ENCODE measurements around the gene ISG20. TPM values are rescaled to one million over a fixed set of nuclear protein-coding genes. Genes with fewer than 3 reads are reported as not detected.
A peak's percentile ranks its signal among the peaks of the same experiment; 100 is the strongest.

ISG20 gene
- total RNA-seq, 1 donor from 2014 or later: 2.5 TPM

DNA sequence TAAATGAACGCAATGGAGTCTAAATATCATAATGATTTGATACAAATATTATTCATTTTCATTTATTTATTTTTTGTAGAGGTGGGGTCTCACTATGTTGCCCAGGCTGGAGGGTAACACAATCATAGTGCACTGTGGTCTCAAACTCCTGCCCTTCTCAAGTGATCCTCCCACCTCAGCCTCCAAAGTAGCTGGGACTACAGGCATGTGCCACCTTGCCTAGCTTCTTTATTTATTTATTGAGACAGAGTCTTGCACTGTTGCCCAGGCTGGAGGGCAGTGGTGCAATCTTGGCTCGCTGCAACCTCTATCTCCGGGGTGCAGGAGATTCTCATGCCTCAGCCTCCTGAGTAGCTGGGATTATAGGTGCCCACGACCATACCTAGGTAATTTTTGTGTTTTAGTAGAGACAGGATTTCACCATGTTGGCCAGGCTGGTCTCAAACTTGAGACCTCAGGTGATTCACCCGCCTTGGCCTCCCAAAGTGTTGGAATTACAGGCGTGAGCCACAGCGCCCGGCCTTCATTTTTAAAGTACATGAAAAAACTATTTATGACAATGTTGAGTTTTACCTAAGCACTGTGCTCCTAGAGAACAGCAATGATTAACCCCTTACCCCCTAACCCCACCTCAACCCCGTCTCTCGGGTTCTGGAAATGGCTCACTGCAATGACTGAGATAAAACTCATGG lies 21.6 kb upstream of the ISG20 start:
- DNase-seq (no peak), ATAC-seq (ENCODE audit: poor library complexity) (no peak)
- intact Hi-C loops (cut with DNase I): no loop called here

DNA sequence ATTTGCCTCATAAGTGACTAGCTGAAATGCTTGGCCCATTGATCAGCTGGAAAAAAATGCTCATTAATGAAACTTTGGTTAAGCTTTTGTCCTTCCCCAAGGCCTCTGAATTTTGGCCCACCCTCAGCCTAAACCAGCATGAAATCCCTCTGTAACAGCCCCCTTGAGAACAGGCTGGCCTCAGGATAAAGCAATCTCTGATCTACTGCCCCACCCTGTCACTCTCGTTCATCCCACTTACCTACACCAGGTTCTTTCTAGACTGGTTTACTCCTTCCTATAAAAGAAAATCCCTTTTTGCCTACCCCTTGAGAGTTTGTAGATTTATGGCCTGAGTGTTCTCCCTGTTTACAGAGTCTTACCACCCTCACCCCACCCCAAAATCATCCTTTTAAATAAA lies 21.0 kb upstream of the ISG20 start:
- no peak for DNase-seq
- no peak for ATAC-seq (ENCODE audit: poor library complexity)
- intact Hi-C loops (cut with DNase I): no loop called here

DNA sequence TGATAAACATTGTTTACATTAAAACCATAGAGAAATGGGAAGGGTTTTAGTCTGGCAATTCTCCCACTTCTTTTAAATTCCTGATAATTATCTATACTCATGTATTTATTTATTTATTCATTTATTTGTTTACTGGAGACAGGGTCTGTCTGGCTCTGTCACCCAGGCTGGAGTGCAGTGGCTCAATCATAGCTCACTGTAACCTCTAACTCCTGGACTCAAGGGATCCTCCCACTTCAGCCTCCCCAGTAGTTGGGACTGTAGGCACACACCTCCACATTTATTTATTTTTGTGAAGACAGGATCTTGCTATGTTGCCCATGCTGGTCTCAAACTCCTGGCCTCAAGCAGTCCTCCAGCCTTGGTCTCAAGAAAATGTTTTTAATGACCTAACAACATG lies 20.1 kb upstream of the ISG20 start:
- intact Hi-C loops (cut with DNase I): no loop called here
- ATAC-seq (ENCODE audit: poor library complexity): no peak
- DNase-seq: no peak

DNA sequence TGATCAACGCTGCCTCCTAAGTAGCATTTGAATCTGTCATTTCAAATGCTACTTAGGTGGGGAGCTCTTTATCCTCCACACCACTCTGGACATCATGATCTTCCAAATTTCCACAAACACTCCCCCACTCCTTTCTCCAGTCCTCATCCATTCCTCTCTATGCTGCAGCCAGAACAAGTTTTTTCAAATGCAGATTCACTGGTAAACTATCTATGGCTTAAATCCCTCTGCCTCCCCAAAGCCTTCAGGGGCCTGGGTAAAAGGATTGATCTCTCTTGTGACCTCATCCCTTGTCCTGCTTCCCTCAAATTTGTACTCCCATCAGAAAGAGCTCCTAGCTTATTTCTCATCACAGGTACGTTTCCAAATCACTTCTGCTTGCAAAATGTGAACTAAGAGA lies 19.0 kb upstream of the ISG20 start:
- no peak for ATAC-seq (ENCODE audit: poor library complexity)
- DNase-seq: no peak
- intact Hi-C loops (cut with DNase I): no loop called here

DNA sequence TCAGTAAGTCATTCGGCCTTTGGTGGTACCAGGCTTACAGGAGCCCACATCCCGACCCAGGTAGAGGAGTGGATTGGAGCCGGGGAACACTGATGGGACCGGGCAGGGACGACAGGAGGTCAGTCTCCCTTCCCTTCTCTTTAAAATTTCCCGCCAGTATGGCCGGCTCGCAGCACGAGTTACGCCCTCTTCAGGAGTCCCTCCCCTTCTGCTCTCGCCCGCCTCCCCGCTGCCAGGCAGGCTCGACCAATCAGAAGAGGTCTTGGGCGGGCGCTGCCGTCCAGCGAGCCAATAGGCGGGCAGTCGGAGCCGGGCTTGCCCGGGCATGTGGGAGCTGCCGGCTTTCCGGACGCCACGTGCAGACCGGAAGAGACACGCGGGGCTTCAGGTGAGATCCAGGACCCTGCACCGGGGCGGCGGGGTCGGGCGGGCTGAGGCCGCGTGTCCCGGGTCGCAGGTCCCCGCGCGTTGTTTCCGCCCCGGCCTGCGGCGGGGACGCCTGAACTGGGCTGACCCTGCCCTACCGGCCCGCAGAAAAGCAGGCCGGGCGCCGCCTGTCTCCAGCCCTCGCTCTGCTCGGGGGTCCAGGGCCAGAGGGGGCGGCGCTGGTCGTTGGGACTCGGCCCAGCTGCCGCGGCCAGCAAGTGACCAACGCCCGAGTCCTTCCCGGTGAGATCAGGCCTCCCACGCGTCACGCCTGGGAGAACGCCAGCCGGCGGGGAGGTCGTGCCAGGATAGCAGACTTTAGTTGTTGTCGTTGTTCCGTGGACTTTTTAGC lies 17.6 kb upstream of the ISG20 start, which contains the start of gene AEN:
AEN (plus strand) TSS at position 346 of the 778 bp plus-strand sequence. CDS start 4,870 bp downstream, outside the sequence.
- intact Hi-C loops (cut with DNase I): no loop called here
- DNase-seq: peak; percentile 96

DNA sequence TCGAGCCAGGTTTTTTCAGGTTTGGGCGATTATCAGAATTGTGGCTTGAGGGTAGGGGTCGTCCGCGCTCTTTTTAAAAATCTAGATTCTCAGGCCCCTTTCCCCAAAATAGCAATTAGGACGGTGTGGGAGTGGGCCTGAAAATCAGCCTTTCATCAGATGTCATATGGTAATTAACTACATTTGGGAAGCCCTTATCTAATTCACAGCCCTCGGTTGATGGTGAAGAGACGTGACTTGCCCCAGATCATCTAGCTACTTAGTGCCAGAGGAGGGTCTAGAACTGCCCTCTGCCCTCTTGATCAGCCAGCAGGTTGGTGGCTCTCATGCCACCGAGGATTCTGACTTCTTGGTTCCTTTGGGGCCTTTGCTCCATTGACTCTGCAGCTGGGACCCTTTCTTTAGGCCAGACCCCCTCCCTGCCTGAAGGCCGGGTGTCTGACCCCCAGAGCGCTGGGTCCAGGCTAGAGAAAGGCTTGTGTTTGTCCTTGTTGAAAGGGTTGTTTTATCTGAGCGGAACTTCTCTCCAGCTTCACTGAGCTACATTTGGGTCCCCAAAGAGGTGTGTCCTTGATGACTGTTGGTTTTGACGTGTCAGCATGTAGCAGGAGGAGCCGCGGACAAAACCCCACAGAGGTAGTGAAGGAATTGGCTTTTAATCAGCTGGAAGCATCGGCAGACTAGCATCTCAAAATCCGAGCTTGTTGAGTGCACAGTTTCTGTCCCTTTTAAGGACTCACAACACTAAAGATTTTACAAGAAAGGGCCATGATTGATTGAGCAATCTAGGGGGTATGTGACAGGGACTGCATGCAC lies 16.8 kb upstream of the ISG20 start:
- intact Hi-C loops (cut with DNase I): no loop called here

More for the DNA sequence above, 17.6 kb upstream of the ISG20 start, which contains the start of gene AEN:
- peak; percentile 99 for ATAC-seq (ENCODE audit: poor library complexity)

DNA sequence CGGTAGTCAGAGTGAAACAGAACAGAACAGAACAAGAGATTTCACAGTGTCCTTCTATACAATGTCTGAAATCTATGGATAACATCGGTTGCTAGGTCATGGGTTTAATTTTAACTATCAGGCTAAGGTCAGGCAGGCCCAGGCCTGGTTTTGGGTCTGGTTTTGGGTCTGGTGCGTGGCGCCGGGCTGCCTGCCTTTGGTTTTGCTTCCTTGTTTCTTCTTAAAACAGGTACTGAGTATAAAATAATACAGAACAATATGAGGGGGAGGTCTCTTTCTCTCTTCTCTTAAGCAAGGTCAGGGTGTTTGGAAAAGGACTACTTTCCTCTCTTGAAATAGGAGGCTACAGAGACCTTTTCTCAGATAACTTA lies 16.2 kb upstream of the ISG20 start:
- ATAC-seq (ENCODE audit: poor library complexity): no peak
- no peak for DNase-seq
- intact Hi-C loops (cut with DNase I): no loop called here

More for the DNA sequence above, 16.8 kb upstream of the ISG20 start:
- DNase-seq: no peak
- ATAC-seq (ENCODE audit: poor library complexity): peak; percentile 11

DNA sequence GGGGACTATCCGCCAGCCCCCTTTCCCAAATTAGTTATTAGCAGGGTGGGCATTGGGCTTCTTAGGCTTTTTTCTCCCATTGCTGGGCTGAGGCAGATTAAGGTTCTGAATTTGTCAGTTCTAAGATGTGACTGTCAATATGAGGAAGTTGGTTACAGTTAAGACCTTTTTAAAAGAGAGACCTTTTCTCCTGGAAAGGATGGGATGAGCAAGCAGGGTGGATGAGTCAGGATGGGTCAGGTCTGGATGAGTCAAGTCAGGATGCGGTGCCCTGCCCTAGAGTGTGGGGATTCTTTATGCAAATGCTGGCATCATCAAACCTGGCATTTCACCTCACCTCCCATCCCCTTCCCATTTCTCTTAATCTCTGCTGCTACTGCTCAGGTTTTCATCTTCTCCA lies 15.8 kb upstream of the ISG20 start:
- intact Hi-C loops (cut with DNase I): no loop called here
- DNase-seq (no peak), ATAC-seq (ENCODE audit: poor library complexity) (no peak)

DNA sequence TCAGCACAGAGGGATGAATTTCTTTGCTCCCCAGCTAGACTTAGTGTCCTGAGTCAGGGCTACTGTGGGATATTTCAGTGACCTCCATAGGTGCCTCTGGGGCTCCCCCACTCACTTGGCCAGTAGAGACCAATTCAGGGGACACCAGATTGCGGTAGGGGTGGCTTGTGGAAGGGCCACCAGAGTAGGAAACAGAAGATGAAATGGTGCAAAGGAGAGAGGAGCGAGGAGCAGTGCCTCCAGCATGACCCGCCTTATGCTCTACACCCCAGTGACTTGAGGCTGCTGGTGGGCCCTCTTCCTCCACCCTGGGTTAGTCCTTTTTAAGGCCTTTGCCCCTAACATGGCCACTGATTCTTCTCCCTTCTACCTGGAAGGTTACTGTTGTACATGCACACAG lies 15.2 kb upstream of the ISG20 start:
- ATAC-seq (ENCODE audit: poor library complexity) (no peak), DNase-seq (no peak)
- intact Hi-C loops (cut with DNase I): no loop called here

DNA sequence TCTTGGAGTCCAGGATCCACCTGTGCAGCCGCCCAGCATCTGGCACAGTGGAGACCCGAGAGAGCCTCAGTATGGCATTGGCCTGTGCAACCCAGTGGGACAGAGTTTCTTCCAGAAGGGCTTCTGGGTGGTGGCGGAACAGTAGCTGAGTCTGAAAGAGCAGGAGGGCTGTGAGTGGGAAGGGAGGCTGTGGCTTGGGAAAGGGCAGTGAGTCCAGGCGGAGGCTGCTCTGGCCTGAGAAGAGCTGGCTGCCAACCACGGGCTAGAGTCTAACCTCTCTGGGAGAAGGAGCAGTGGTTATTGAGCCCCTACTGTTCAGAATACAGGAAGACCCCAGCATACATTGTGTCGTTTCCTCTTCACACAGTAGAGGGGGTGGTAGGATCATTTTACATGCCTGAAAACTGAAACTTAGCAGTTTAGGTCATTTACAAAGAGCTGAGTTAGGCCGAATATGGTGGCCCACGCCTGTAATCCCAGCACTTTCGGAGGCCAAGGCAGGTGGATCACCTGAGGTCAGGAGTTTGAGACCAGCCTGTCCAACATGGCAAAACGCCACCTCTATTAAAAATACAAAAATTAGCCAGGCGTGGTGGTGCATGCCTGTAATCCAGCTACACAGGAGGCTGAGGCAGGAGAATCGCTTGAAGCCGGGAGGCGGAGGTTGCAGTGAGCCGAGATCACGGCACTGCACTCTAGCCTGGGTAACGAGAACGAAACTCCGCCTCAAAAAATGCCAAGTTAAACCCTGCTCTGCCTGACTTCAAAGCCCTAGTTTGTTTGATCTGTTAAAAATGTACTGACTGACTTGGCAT lies 14.5 kb upstream of the ISG20 start:
- ATAC-seq (ENCODE audit: poor library complexity) (peak; percentile 29), DNase-seq (no peak)
- intact Hi-C loops (cut with DNase I): no loop called here

DNA sequence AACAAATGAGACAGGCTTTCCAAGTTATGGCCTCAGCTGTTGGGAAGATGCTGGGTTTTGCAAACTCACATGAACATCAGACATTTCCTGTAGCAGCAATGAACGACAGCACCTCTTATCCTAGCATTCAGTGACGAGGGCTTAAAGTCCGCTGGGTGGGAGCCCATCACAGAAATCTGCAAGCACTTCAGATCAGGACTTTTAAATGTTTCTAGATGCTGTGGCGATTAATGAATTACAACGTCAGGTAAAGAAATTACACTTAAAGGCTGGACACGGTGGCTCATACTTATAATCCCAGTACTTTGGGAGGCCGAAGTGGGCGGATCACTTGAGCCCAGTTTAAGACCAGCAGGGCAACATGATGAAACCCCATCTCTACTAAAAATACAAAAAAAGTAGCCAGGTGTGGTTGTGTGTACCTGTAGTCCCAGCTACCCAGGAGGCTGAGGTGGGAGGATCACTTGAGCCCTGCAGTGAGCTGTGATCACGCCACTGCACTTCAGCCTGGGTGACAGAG lies 13.8 kb upstream of the ISG20 start:
- DNase-seq (no peak), ATAC-seq (ENCODE audit: poor library complexity) (no peak)
- intact Hi-C loops (cut with DNase I): no loop called here

DNA sequence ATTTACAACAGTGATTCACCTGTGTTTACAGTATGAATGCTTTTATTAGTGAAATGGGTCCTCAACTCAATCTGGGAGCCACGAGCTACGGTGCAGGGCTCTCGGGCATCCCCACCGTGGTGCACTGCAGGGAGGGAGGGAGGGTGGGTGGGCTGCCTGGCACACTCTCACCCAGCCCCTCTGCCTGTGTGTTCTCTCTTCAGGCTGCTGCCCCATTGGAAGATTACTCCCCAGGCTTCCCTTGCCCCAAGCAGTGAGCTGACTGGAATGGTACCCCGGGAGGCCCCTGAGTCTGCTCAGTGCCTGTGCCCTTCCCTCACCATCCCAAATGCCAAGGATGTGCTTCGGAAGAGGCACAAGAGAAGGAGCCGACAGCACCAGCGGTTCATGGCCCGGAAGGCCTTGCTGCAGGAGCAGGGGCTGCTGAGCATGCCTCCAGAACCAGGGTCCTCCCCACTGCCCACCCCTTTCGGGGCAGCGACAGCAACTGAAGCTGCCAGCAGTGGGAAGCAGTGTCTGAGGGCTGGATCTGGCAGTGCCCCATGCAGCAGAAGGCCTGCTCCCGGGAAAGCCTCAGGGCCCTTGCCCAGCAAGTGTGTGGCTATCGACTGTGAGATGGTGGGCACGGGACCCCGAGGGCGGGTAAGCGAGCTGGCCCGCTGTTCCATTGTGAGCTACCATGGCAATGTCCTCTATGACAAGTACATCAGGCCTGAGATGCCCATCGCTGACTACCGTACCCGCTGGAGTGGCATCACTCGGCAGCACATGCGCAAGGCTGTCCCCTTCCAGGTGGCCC lies 12.7 kb upstream of the ISG20 start:
- no peak for DNase-seq
- intact Hi-C loops (cut with DNase I): no loop called here
- no peak for ATAC-seq (ENCODE audit: poor library complexity)

DNA sequence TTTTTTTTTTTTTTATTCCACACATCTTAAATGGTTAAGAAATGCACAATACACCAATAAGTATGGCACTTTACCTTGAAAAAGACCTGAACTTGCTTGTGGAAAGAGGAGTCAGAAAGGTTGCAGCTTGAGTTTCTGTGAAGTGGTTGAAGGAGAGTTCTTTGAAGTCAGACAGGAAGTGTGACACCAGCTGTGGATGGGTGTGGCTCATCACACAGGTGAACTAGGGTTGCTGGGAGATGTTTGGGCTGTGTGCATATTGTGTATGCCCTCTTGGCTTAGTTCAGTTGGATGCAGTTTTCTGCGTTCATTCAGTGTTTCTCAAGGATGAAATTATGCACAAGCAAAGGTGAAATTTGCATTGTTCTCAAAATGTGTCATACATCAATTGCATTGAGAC lies 11.4 kb upstream of the ISG20 start:
- no peak for ATAC-seq (ENCODE audit: poor library complexity)
- DNase-seq: no peak
- intact Hi-C loops (cut with DNase I): no loop called here

DNA sequence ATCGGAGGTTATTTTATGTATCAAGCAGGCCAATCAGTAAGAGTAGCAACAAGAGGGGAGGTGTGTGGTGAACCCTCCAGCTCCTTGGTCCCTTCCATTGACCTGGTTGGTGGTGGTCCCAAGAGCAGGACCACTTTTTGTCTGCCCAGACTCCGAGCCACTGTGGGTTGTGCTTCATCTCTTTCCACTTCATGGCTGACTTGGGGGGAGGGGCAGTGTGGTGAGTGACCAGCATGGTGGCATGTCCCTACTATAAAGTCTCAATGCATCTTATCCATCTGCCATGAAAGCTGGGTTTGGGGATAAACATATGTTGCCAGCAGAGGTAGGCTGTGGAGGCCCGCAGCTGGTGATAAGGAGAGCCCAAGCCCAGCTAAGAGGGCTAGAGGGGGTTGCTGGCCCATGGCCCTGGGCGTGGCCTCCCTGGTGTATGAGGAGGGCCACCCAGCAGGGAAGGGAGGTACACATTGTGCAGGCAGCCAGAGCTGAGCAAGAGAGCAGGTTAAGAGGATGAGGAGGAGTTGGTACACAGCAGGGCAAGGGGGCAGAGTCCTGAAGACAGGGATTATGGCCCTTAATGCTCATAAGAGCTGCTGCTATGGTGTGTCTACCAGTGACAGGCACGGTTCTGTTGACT lies 10.7 kb upstream of the ISG20 start:
- intact Hi-C loops (cut with DNase I): no loop called here
- ATAC-seq (ENCODE audit: poor library complexity) (no peak), DNase-seq (no peak)

DNA sequence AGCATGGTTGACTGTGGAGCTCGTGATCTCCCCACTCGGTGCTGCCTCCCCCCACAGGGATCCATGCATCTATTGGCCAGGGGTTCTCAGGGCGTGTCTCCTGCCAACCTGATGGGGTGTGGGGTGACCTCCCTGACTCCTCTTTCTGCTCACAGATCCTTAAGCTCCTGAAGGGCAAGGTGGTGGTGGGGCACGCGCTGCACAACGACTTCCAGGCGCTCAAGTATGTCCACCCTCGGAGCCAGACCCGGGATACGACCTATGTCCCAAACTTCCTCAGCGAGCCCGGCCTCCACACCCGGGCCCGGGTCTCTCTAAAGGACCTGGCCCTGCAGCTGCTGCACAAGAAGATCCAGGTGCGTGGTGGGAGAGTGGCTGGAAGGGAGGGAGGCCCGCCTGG lies 9.7 kb upstream of the ISG20 start:
- intact Hi-C loops (cut with DNase I): no loop called here
- ATAC-seq (ENCODE audit: poor library complexity) (no peak), DNase-seq (no peak)

DNA sequence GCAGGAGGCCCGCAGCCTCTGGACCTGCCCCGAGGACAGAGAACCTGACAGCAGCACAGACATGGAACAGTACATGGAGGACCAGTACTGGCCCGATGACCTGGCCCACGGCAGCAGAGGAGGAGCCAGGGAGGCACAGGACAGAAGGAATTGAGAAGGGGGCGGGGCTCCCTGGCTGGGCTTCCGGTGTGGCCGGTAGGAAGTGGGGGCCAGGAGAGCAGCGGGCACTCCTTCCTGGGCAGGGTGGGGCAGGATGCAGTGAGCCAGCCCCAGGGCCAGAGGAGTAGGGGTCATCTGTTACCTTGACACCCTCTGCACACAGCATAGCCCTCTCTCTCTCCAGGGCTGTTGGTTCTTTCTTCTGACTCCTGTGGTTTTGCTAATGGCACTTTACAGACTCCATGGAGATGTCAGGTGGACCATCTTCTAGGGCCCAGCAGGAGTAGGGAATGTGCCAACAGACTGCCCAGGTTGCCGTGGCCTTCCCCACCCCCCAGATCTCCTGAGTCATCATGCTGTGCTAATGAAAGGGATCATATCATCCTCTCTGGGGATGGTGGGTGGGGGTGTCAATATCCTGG lies 8.6 kb upstream of the ISG20 start:
- ATAC-seq (ENCODE audit: poor library complexity) (peak; percentile 22), DNase-seq (peak; percentile 55)
- intact Hi-C loops (cut with DNase I): no loop called here
